Measurements from ENCODE around the gene CREB5.

The CREB5 gene

DNA sequence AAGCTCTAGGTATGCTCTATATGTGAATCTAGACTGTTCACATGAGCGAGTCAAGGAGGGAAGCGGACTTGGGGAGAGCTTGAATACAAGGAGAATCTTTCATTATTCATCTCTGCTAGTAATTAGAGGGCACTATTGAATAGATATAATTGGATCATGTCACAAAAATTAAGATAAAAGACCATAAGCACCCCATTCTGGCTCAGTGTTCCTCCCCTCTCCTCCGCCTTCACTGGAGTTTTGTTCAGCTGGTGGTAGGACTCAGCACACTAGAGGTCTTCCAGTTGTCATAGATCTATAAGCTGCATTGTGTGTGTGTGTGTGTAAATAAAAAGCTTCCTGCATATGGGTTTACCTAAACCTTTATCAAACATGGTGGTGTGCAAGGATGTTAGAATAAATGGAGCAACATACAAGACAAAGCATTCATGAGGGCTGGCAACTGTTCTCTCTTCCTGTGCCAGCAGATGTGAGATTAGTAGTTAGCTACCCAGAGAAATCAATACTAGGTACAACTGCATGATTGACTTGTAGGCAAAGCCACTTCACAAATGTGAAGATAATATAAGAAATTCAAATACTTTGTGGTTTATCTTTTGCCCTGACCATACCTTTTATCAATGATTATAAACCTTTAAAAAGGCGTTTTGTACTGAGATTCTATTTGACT lies 142.6 kb downstream of the CREB5 start:
- DNase-seq: peak; percentile 55

DNA sequence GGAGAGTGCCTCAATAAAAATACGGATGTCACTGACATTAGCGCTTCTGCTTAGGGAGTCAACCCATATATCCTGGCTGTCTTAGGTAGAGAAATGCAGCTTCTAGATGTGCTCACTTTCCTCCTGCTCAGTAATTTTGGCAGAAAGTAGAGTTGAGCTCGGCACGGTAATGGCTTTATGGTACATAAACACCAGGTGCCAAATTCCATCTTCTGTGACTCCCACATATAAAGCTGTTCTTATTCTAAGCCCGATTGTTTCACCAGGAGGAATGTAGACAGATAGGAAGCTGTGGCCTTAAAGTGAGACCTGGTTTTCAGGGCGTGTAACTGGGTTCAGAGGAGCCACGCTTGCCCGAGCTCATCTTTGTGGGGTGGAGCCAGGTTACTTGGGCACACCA lies 143.7 kb downstream of the CREB5 start:
- no peak for DNase-seq

DNA sequence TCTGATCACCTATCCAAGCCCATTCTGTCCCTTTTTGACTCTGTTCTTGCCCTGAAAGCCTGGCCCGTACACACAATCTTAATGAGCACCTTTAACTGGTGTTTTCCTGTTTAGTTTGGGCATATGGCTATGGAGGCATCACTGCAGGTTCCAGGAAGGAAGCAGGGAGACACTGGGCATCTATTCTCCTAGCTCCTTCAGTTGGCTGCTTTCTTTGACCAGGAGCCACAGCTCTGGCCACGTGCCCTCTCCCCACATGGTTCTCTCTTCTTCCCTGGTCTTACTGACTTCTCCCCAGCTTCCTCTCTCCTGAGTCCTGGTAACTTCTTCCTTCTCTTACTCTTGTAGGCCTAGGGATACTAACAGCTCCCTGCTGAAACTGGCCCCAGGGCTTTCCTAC lies 144.4 kb downstream of the CREB5 start:
- no peak for DNase-seq

DNA sequence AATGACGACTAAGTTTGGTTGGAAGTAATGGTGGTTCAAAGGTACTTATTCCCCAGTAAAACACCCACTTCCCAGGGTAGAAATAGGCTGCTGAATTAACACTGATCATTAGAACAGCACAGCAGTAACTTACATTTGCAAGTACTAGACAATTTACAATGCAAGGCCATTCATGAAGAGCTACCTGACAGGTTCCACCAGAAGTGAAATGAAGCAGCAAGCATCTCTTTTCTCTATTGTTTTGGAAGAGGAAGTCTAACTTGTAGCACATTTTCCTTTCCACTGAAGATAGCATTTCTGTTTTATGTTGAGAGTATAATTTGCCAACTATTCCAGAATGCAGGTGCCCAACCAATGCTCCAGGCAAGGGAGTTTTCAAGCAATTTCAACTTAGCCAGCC lies 145.9 kb downstream of the CREB5 start:
- no peak for DNase-seq

DNA sequence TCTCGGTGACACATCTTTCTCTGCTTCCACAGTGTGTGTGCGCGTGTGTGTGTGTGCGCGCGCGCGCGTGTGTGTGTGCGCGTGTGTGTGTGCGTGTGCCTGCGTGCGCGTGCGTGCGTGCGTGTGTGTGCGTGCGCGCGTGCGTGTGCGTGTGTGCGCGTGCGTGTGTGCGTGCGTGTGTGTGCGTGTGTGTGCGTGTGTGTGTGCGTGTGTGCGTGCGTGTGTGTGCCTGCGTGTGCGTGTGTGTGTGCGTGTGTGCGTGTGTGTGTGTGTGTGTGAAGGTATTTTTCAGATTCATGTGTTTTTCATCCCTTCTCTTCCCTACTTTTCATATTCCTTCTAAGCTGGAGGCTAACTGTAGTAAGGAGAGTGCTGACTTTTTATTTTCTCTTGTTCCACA lies 148.4 kb downstream of the CREB5 start:
- no peak for DNase-seq

DNA sequence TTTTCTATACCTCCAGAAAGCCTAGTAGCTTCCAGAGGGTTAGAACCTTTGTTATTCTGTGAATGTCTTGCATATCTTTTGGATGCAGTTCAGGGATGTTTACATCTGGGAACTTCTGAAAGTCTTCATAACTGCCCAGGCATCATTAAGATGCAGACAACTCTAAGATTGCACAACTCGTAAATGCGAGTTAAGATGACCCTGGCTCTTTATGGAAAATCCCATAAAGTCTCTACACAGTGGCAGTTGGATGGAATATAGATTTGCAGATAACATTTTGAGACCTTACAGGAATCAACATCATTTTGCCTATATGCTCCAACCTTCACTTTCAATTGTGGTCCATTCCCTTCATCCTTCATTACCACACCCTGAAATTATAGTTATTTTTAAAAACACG lies 151.7 kb downstream of the CREB5 start:
- DNase-seq: no peak

DNA sequence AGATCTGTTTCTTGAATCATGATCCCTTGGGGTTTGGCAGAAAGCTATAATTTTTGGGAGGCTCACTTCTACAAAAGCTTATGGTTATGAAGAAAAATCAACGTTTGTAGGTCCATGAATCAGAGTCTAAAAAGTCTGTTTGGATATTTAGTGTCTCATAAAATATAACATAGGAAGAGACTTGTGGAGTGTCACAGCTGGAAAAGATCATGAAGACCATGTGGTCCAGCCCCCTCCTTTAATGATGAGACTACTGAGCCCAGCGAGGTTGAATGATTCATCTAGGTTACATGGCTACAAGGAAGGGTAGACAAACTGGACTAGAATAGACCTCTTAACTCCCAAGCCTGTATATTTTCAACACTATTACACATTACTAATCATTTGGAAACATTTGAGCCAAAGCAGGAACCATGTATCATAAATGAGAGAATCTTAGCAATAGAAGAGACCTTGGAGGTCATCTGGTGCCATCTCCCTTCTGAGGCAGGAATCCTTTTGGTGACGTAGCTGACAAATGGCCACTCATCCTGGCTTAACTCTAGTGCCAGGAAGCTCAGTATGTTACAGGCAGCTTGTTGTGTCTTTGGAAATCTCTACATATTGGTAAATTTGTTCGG lies 152.5 kb downstream of the CREB5 start:
- DNase-seq: no peak

DNA sequence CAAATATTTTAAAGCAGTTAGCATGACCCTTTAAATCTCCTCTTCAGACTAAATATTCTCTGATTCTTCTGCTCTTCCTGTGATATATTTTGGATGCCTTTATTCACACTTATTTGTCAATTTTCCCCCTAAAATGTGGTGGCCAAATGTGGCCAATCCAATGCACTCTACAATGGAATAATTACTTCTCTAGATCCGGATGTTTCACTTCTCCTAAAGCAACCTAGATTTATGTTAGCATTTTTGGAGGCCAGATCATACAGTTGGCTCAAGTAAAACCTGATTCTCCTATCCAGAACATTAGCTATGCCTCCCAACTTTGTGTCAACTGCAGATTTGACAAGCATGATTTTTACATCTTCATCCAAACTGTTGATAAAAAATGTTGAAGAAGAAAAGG lies 153.7 kb downstream of the CREB5 start:
- no peak for DNase-seq

DNA sequence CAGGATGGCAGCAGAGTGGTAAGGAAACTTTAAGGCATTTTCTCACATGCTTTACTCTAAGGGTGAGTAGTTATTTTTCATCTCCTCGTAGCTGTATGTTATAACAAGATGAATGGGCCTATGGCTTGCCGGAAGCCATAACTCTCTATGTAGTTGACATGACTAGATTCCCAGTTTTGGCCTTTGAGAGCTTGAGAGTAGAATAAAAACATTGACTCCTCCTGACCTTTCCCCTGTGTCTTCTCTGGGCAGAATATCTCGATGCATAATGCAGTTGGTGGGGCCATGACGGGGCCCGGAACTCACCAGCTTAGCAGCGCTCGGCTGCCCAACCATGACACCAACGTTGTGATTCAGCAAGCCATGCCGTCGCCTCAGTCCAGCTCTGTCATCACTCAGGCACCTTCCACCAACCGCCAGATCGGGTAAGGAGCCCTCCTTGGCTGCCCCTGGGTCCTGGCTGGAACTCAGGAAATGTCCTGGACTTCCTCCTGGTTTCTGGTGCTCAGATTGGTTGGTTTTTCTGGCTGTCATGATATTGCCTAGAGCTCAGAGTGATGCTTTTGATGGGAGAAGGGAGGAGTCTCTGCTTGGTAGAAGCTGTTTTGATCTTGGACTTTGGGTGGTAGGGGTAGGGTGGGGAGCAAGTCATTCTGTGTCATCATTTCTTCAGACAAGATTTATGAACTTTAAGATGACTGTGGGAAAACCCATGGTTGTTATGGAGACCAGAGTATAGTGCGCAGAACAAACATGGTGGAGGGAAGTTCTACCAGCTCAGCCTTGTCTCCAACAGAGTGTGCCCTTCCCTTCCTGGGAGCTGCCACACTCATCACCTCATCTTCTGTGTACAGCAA lies 158.0 kb downstream of the CREB5 start:
- DNase-seq: no peak

DNA sequence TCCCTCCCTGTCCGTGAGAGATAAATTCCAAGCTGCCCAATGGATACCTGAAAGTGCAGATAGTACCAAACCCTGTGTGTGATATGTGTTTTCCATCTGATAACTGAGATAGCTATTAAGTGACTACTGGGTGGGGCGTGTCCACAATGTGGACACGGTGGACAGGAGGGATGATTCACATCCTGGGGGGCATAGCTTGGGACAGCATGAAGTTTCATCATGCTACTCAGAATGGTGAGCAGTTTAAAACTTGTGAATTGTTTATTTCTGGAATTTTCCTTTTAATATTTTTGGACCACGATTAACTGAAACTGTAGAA lies 158.6 kb downstream of the CREB5 start:
- DNase-seq: peak; percentile 90

DNA sequence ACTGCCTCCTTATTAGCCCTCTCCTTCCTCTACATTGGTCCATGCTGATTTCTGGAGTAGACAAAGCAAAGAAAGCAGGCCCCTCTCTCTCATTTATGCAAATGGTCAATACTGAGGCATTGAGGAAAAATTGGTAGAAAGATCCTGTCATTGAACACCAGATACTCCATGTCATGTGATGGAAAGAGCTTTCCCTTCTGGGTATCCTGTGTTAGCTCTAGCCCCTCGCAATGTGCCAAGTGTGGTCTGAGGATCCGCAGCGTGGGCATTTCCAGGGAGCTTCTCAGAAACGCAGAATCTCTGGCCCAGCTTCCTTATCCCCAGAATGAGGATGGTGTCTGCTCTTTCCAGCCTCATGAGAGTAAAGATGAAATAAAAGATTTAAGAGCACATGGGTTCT lies 159.1 kb downstream of the CREB5 start:
- no peak for DNase-seq

DNA sequence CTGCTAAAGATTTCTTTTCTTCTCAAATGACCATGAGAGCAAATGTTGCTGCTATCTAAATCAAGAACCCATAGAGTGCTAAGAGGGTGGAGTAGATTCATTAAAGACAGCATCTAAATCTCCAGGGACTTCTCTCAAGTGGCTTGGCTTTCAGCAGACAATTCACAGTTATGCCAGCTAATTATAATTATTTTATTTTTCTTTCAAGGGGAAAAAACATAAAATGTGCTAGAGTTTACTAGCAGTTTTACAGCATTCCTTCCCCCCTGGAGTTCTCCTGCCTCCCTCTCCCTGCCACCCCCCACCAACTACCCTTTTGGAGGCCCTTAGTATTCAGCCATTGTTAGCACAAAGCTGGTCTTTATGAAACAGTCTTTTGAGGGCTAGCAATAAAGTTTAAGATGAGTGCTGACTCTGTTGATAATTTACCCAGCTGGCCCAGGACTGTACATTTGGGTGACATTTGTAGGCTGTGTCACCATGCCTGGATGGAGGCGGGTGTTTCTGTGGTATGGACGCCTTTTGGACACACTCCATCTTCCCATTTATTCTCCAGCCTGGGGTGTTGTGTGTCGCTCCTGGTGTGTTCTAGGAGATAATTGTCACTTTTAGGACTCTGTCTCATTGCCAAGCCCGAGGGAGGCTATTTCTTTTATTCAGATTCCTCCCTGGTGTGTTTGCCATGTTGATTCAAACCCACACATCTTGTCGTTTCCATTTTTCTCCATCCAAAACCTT lies 160.2 kb downstream of the CREB5 start:
- DNase-seq: no peak

DNA sequence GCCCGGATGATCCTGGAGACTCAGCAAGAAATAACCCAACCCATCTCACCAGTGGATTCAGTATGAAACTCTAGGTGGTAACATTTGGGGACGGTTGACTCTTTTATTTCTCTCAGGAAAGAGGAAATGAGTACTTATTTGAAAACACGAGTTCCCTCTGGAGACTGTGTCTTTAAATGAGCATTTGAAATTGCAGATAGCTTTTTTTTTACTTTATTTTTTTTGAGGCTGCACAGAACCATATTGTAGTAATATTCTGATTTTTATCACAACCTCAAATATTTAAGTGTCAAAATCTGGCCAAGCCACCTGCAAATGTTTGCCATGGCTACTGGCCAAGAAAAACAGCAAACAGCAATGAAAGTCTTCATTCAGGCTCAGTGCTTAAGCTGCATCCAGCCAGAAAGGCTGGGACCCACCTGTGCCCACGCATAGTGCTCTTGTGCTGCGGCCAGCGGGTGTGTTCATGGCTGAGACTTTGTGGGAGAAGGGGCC lies 160.8 kb downstream of the CREB5 start:
- DNase-seq: peak; percentile 42

DNA sequence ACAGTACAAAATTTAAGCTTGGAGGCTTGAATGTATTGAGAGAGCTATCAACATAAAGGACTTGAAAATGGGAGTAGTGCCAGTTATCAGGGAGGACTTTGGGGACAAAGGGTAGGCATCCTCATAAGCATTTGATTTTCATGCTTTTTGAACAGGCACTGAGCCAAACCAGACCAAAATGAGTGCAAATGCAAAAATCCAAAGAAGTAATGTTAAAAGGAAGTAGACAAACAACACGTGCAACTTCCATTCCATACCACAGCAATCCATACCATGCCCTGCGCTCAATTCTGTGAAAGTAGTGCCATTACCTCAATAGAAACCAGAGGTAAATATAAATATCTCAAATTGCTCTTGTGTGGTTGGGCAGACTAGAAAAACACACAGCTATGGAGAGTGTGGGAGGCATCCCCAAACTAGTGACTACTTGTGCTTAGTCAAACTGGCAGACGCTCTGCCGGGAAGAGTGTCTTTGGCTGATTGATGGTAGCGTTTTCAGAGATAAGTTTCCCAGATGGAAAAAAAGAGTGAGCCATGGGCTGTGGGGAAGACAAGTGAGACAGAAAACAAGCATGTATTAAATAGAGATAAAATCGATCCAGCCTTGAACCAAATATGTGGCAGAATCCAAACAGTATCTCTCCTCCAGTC lies 161.5 kb downstream of the CREB5 start:
- peak; percentile 91 for DNase-seq

DNA sequence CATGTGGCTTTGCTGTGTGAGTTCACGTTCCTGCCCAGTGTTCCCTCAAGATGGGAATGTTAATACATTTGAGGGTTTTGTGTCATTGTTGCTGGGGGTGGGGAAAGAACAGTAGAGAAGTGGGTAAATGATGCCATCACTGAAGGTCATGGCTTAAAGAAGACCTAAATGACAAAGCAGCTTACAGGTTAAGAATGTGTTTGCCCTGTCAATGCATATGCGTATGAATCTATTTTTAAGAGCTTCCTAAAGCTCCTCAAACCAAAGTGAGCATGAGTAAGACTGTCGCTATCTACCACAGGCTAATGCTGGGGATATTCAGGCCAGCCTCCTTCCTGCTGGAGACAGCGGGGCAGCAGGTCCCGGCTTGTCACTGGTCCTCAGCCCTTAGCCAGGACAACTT lies 162.9 kb downstream of the CREB5 start:
- DNase-seq: no peak

DNA sequence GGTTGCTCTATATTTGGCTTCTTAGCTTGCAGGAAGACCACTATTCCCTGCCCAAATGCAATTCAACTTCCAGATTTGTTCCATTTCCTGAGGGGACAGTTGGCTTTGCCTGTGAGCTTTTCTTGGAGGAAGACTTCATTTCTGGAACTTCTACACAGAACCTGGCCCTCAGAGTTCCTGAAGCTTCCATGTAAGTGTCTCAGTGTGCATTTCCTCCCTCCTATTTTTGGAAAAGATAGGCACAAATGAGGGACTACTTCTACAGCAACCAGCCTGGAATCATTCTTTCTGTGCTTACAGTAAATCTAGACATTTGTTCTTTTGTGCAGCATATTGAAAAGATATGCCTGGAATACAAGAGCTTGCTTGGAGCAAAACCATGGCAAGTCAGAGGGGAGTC lies 164.3 kb downstream of the CREB5 start:
- DNase-seq: no peak

DNA sequence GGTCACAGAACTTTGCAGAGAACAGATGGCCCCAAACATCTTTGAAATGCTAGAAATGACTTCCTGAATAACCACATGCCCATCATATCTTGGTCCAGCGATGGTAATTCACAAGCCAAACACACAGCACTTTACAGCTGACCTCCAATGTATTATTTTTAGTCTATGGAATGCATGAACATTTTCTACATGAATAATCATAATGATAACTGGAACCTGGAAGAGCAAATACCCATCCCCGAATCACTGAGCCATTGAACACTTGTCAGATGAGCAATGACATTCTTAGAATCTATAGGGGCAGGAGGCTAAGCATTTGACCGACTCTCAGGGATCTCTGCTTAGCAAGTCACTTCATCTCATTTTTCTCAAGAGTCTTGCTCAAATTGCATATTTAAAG lies 167.3 kb downstream of the CREB5 start:
- no peak for DNase-seq

DNA sequence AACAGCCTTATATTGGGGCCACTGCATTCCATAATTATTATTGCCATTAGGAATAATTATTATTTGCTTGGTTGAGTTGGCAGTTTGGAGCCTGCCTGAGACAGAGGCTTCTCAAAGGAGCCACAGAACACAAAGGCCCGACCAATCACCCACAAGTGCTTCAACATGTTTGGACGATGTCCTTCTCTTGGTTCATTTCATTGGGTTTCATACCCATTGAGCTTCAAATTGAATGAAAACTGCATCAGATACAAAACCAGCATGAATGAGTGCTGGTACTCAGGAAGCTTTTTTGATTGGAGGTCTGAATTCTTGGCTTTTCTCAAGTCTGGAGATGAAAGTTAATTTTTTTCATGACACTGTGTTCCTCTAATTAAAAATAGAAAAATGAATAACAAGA lies 168.3 kb downstream of the CREB5 start:
- DNase-seq: no peak

DNA sequence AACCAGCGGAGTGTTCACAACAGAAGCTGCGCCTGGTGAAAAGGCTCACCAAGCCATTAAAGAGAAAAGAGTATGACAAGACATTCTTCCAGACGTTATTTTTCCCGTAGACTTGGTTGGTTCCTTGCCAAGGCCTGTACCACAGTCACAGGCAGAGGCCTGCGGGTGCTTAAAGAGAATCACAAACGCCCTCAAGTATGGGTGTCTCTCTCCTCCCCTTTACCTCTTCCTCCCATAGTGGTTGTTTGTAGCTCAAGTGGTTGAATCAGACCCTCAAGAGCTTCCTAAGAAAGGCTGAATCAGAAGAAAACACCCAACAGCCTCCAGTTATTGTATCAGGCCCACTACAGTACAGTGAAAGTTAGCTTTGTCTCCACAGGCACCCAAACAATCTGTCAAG lies 169.0 kb downstream of the CREB5 start:
- DNase-seq: no peak

DNA sequence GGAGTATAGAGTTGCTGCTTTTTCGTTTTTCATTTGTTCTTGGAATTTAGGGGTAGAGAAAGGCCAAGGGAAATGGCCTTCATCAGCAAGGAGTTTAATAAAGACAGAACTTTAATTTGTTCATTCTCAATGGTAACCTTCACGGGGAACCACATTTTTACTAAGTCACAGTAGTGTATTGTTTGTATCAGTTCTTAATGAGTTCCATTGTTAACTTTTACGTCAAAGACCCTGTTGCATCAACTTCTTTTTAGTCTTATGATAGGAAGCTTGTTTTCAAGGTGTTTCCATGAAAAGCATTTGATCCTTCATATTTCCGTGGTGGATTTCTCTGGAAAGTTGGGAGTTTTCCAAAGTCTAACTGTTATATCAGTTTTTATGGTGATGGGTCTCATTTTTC lies 169.9 kb downstream of the CREB5 start:
- no peak for DNase-seq

DNA sequence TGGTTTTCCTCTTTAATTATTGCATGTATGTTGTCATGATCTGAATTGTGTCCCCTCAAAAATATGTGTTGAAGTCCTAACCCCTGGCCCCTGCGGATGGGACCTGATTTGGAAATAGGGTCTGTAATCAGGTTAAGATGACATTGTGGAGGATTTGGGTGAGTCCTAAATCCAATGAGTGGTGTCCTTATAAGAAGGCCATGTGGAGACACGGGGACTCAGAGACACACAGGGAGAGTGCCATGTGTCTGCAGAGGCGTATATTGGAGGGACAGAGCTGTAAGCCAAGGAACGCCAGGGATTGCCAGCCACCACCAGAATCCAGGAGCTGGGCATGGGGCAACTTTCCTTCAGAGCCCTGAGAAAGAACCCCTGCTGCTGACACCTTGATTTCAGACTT lies 171.9 kb downstream of the CREB5 start:
- DNase-seq: no peak

DNA sequence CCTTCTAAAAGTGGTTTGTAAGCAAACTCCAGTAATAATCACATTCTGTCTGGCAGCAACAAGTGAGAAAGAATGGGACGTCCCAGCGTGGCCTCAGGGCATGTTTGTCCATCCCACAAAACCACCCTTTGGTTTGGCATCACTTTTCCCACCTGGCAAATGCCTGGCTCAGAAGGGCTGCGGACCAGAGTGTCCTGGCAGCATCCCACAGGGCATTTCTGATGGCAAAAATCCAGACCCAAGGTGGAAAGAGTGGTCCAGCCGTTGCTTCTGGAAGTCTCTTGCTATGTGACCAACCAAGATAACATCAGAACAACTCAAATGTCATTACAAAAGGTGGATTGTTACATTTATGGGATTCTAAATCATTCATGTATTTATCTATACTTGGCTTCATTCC lies 174.4 kb downstream of the CREB5 start:
- DNase-seq: no peak

DNA sequence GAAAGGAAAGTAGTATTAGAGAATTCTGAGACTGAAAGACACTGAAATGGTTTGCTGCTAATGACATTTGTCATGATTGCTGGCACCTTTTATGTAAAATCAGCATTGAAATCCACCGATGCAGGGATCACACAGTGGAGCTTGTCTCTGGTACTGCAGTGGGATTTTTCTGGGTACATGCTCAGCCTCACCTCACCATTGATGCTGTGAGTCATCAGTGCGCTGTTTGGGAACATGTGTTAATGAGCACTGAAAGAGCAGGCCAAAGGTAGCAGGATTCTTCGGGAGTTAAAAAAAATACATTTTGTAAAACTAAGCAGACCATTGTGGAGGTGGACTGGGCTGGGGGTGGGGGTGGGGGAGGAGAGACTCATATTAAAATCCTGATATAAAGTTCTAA lies 174.9 kb downstream of the CREB5 start:
- DNase-seq: no peak
